ENCODE measurements around the gene IFTAP.

IFTAP gene

GRCh38 chr11:36581536-36581935 is 12.8 kb upstream of the IFTAP start:
- Histone ChIP-seq H3K36me3 (ENCODE audit: control insufficient read depth, insufficient read depth, low read length) (no peaks in the 10 kb centered on the region), H3K9me3 (ENCODE audit: control insufficient read depth, low read length) (no peaks in the 10 kb centered on the region), H3K4me2 (ENCODE audit: low read length) (no peak overlapping the region), H3K79me2 (no peaks in the 10 kb centered on the region), H3K9ac (no peak overlapping the region), H3K27me3 (ENCODE audit: control insufficient read depth, insufficient read depth, low read length) (no peaks in the 10 kb centered on the region), H3K27ac (no peak overlapping the region), H2AFZ (no peak overlapping the region), H3K4me3 (ENCODE audit: low read depth, low read length) (no peak overlapping the region), H3K4me1 (no peaks in the 10 kb centered on the region)
- no peak for TF ChIP-seq CTCF (IDR thresholded peaks at IDR 0.05)

DNA sequence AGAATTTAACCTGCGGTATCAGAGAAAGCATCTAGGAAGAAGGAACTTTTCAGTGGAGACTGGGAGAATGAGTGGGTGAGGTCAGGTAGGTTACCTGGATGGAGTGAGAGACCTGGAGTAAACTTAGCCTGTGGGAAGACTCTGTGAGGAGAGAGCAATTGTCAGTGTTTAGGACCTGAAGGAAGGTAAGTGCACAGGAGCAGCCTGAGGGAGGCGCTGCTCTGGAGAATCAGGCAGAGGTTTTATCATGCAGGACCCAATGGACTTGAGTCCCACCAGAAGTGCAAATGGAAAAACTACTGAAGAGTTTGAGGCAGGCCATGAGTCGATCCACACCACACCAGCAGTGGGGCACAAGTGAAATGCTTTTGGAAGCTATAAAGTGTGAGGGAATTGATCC is 10.6 kb upstream of the IFTAP start:
- Histone ChIP-seq H3K4me1 (no peaks in the 10 kb centered on the region), H2AFZ (no peak overlapping the region), H3K4me2 (ENCODE audit: low read length) (no peak overlapping the region), H3K27ac (no peak overlapping the region), H3K9ac (no peak overlapping the region), H3K36me3 (ENCODE audit: control insufficient read depth, insufficient read depth, low read length) (no peaks in the 10 kb centered on the region), H3K79me2 (no peaks in the 10 kb centered on the region), H3K27me3 (ENCODE audit: control insufficient read depth, insufficient read depth, low read length) (no peaks in the 10 kb centered on the region), H3K9me3 (ENCODE audit: control insufficient read depth, low read length) (no peaks in the 10 kb centered on the region), H3K4me3 (ENCODE audit: low read depth, low read length) (no peak overlapping the region)
- TF ChIP-seq CTCF (IDR thresholded peaks at IDR 0.05) = no peak

DNA sequence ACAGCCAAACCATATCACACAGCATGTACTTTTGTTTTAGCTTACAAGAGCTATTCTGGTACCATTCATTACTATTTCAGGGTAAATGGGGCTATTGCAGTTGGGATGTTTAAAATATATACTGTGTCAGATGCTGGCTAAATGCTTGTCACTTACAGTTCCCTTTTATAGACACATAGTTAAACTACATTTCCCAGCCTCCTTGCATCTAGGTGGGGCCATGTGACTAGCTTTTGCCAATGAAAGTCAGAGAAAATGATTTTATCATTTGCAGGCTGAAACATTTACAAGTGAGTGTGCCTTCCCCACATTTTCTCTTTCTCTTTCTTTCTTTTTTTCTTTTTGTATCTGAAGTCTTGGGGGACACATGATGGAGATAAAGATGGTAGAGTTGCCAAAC is 7.8 kb upstream of the IFTAP start:
- Histone ChIP-seq H3K79me2 (no peaks in the 10 kb centered on the region), H3K4me1 (no peaks in the 10 kb centered on the region), H3K27me3 (ENCODE audit: control insufficient read depth, insufficient read depth, low read length) (no peaks in the 10 kb centered on the region), H3K4me2 (ENCODE audit: low read length) (no peak overlapping the region), H3K9me3 (ENCODE audit: control insufficient read depth, low read length) (no peaks in the 10 kb centered on the region), H3K27ac (no peak overlapping the region), H3K36me3 (ENCODE audit: control insufficient read depth, insufficient read depth, low read length) (no peaks in the 10 kb centered on the region), H3K4me3 (ENCODE audit: low read depth, low read length) (no peak overlapping the region), H2AFZ (no peak overlapping the region), H3K9ac (no peak overlapping the region)
- no peak for TF ChIP-seq CTCF (IDR thresholded peaks at IDR 0.05)

GRCh38 chr11:36588099-36588498 is 6.2 kb upstream of the IFTAP start:
- Histone ChIP-seq H3K27me3 (ENCODE audit: control insufficient read depth, insufficient read depth, low read length) (no peaks in the 10 kb centered on the region), H3K27ac (no peak overlapping the region), H3K4me1 (no peaks in the 10 kb centered on the region), H2AFZ (no peak overlapping the region), H3K4me2 (ENCODE audit: low read length) (no peak overlapping the region), H3K4me3 (ENCODE audit: low read depth, low read length) (no peak overlapping the region), H3K36me3 (ENCODE audit: control insufficient read depth, insufficient read depth, low read length) (no peaks in the 10 kb centered on the region), H3K9ac (no peak overlapping the region), H3K79me2 (no peaks in the 10 kb centered on the region), H3K9me3 (ENCODE audit: control insufficient read depth, low read length) (no peaks in the 10 kb centered on the region)
- no peak for TF ChIP-seq CTCF (IDR thresholded peaks at IDR 0.05)

DNA sequence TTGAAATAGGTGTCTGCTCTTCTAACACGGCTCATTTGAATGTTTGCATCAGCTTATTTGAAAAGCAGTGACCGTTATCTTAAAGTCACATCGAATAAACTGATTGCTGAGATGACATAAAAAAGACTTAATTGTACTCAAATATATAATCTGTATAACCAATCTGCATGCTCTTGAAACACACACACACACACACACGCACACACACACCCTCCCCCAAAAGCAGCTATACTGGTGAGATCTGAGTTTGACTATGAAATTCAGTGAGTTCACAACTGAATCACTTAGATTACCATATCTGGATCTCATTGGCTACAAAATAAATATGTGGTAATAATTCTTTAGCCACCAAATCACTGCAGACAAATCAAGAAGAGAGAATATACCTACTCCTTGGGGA is 3.8 kb upstream of the IFTAP start:
- no peak overlapping the region for H2AFZ ChIP-seq
- no peak overlapping the region for H3K4me2 ChIP-seq (ENCODE audit: low read length)
- H3K4me3 ChIP-seq (ENCODE audit: low read depth, low read length) = no peak overlapping the region
- no peaks in the 10 kb centered on the region for H3K79me2 ChIP-seq
- no peaks in the 10 kb centered on the region for H3K36me3 ChIP-seq (ENCODE audit: control insufficient read depth, insufficient read depth, low read length)
- no peak overlapping the region for H3K27ac ChIP-seq
- H3K27me3 ChIP-seq (ENCODE audit: control insufficient read depth, insufficient read depth, low read length) = no peaks in the 10 kb centered on the region
- peaks cover 2% of the 10 kb centered on the region for H3K4me1 ChIP-seq
- H3K9ac ChIP-seq = no peak overlapping the region
- TF ChIP-seq CTCF (IDR thresholded peaks at IDR 0.05) = no peak
- H3K9me3 ChIP-seq (ENCODE audit: control insufficient read depth, low read length) = no peaks in the 10 kb centered on the region

Measured in parathyroid adenoma (tissue), 2 donors.